HS-27A (cell line): ENCODE measurements around the gene CERS3.

Experiments
- DNase-seq: peaks from one replicate; pipeline ENCODE4 v3.0.0-alpha.2; 2012; ENCODE audit warnings: low read depth, missing footprints

CERS3 gene

GRCh38 chr15:100529556-100529955 is 806 bp upstream of the CERS3 start:
- DNase-seq: no peak

- no peak for DNase-seq
These were observed 2.7 kb downstream of the CERS3 start for GRCh38 chr15:100526027-100526481.

DNA sequence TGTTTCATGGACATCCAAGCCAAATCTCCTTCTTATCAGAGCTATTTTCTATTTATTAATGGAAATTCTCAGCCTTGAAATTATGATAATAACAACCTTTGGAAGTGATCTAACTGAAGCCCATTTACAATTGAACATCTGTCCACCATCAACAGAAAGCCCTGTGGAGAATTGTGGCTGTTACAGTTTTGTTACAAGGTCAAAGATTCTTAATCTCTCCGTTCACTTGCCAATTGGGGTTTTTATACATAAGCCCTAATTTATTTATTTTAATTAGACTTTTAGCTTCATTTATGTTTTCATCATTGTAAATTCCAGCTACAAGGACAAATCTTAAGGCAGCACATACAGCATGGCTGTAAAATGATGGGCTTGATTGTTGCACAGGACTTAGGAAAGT is 3.3 kb downstream of the CERS3 start:
- no peak for DNase-seq

DNA sequence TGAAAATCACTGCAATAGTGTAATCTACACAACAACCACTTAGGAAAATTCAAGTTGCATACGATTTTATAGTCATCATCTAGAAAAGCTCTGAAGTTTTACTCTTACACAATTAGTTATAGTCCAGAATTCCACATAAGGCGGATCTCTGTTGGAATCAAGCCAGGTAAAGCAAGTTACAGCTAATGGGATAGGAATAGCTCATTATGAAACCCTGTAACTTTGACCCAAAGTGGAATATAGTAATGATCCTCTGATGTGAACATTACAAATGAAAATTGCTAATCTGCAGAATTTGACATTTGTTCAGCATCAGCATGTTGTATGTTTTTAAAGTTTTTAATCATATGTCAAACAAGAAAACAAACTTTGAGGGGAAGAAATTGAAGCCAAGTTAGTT is 4.4 kb downstream of the CERS3 start:
- no peak for DNase-seq

GRCh38 chr15:100521907-100522306 is 6.8 kb downstream of the CERS3 start:
- DNase-seq: no peak

DNA sequence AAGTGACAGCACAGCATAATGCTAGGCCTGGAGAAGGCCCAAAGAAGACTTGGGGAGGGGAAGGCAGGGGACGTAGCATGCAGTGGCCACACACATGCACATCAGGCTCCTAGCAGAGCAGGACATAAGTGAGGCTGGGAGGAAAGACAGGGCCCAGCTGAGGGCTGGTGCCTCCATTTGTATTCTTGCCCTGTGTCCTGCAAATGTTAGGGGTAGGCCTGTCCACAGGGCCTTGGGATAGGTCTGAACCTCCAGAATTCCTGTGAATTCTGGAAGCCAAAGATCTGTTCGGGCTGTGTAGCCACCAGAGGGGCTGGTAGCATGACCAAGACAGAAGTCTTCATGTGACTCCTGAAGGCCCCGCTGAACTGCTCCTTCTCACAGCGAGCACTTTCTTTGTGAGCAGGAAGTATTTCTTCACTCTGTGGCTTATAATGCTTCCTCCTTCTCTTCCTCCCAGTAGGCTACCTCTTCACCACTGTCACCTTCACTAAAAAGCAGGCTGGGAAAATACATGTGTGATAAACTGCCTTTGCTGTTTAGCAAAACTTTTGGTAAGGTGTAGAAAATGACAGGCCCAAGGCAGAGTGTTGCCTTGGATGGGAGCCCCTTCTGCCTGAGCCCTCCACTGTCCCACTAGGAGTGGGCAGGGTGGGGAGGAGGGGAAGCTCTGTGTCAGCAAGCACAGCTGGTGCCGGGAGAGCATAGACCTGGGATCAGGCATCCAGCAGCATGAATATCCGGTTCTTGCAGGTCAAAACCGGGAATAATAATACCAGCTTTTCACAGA is 8.4 kb downstream of the CERS3 start:
- no peak for DNase-seq

- no peak for DNase-seq
These were observed 10.9 kb downstream of the CERS3 start for GRCh38 chr15:100517846-100518245.

DNA sequence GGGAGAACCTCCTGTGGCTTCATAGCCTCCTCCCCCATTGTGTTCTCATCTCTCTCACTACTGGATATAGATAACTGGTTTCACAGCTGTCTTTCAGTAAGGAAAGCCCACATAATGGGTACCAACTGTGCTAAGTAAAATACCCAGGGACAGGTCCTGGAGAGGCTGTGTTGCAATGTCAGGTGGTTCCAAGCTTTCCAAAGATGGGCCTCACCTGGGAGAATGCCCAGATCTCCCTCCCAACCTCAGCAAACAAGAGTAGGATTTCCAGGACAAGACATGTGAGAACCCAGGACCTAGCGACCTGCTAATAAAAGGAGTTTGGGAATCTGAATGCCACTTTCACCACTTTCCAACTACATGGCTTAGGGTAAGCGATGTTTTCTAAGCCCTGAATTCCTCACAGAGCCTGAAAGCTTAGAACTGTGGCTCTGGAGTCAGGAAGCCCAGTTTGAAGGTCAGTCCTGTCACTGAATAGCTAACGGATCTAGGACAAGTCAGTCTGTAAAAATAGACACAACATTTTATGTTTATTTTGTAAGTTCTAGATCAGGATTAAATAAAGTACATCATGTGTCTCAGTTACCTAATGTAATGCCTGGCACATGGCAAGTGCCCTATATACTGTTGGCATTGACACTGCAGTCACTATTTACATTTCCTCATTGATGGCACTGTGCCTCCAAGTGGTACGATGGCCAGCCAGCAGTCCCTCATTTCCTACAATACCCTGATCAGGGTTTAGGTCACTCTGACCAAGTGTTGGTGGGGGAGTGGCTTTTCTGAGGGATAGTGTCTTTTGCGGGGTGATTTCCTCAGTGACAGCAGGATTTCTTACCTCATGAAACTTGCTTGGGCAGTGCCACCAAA is 11.9 kb downstream of the CERS3 start:
- no peak for DNase-seq

GRCh38 chr15:100515758-100516157 is 13.0 kb downstream of the CERS3 start:
- no peak for DNase-seq

DNA sequence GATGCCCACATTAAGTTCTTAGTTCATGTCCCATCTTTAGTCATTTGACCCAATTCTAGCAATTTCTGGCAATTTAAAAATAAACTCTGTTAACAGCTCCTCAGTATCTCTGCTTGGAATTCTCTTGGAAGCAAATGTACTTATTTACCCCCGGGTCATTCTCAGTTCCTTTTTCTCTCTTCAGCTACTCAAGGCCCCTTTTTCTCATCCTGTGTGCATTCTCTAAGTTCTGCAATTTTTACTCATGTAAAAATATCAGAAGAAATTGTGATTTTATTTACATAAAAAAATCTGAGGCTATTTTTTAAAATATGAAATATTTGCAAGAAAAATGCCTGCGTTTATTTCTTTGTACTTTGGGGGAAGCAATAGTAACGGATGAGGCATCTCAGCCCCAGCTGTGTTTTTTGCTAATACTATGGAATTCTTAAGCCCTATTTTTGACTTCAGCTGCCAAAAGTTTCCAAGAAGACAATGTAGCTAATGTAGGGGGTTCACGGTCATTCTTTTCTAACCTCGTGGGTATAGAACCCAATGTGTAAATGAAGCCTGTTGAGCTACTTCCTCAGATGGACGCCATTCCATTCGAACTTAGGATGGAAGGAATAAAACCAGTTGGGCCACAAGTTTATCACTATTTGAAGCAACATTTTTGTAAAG is 20.0 kb downstream of the CERS3 start:
- no peak for DNase-seq

DNA sequence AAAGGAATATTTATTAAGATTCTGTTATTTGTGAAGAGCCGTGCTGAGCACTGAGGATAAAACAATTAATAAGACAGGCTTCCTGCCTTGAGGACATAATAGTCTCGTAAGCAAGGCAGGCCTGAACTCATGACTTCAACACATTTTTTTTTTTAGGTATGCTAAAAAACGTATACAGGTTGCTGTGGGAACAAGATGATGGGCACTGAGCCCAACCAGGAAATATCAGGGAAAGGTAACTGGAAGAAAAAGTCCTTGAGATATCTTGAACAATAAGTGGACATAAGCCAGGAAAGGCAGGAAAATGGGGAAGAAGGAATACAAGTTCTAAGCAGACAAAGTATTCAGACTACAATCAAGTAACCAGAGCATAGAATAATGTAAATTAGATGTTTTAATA is 26.1 kb downstream of the CERS3 start:
- no peak for DNase-seq

DNA sequence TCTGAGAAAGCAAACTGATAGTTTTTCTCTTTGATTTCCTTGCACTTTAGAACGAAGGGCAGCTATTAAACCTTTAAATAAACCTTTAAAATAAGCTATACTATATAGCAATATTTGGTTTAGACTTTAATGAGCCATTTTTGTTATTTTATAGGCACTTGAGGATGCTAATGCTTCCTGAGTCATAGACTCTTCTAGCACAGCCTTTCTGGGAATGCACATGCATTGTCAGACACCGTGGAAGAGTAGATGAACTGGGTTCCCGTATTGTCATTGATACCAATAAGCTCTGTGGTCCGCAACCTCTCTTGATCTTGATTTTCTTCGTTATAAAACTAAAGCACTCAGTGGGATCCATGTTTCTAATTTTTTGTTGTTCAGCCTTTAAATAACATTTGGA is 27.6 kb downstream of the CERS3 start:
- DNase-seq: no peak

- no peak for DNase-seq
These were observed 28.3 kb downstream of the CERS3 start for GRCh38 chr15:100500226-100500990.

- DNase-seq: no peak
These were observed 32.9 kb downstream of the CERS3 start for GRCh38 chr15:100495861-100496260.

- no peak for DNase-seq
These were observed 35.5 kb downstream of the CERS3 start for GRCh38 chr15:100493213-100493612.

DNA sequence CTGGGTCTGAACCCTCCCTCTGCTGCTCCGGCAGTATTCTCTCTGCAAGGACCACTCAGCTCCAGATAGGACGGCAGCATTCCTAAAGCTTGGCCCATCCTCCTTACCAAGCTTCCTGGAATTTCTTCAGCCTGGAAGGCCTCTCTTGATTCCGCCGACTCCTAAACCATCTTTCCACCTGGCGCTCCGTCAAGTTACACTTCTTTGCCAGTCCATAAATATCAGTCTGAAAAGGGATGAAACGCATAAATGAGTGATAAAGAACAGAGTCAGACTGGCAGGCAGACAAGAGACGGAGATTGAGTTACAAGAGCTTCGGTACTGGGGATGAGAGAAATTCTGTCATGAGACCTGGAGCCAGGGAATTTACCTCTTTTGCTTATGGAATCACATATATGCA is 44.3 kb downstream of the CERS3 start:
- no peak for DNase-seq

GRCh38 chr15:100483370-100483769 is 45.4 kb downstream of the CERS3 start:
- DNase-seq: no peak

DNA sequence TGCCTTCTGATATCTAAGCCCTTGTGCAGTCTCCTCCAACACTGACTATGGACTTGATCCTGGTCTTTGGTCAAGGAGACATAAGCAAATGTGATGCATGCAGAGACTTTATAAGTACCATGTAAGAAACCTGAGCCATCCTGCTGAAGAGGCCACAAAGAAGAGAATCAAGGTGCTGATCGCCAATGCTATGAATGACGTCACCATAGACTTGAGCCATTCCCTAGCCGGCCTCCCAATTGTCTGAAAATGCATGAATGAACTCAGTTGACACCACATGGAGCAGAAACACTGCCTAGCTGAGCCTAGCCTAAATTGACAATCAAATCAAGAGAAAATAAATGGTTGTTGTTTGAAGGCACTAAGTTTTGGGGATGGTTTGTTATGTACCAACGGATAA is 51.9 kb downstream of the CERS3 start:
- no peak for DNase-seq

GRCh38 chr15:100472736-100473135 is 56.0 kb downstream of the CERS3 start:
- DNase-seq: no peak

- DNase-seq: no peak
These were observed 56.8 kb downstream of the CERS3 start for GRCh38 chr15:100471933-100472332.

DNA sequence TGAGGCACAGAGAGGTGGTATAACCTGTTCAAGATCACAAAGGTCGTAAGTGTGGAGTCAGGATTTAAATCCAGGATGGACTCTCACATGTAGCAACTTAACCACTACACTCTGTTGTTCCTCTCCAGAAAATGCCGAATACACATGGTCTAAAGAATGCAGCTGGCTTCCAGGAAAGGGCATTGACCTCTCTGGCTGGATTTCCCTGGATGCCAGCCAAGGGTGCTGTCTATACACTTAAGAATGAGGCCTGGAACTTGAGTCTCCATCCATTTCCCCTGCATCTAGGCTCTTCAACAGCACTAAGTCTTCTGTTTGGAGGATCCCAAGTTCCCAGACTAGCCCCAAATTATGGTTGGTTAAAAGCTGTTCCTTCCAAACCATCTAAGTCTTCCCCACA is 60.5 kb downstream of the CERS3 start:
- no peak for DNase-seq

- DNase-seq: no peak
These were observed 62.7 kb downstream of the CERS3 start for GRCh38 chr15:100466073-100466472.
